ENCODE results near the gene NPPA. TPM values are rescaled to one million over a fixed set of nuclear protein-coding genes. Genes with fewer than 3 reads are reported as not detected.

NPPA gene
- total and polyA plus RNA-seq, 9 of the 15 experiments (the other 6 are each of a cell fraction or from before 2014, with no cell fraction given) = not detected

GRCh38 chr1:11874624-11875023 is 27.0 kb upstream of the NPPA start:
- DNase-seq (ENCODE audit: extremely low read depth in 1 of 4, low spot score in 3 of 4) (no peak), FAIRE-seq (no peak), ATAC-seq (no peak)
- H3K79me2 ChIP-seq (ENCODE audit: control insufficient read depth, insufficient read depth, low read length) = no peaks in the 10 kb centered on the region
- in situ Hi-C loops (cut with MboI) = no loop called here
- no peak overlapping the region for H3K4me3 ChIP-seq
- H3K4me2 ChIP-seq (ENCODE audit: insufficient read depth, low read length) = no peak overlapping the region
- no TSS peak for BruUV-seq (replicated peaks)
- ChIA-PET CTCF (ENCODE audit: low intra/inter-chr PET ratio) (no interaction called here), POLR2A (interaction anchor here (2.3 kb wide), 1 partner anchor 34 kb away, joined by 34 read pairs; no protein-coding TSS in a partner anchor)
- H4K20me1 ChIP-seq (replicated peaks; ENCODE audit: control insufficient read depth, insufficient read depth, low read length) = no peaks in the 10 kb centered on the region
- TF ChIP-seq SNIP1 (IDR thresholded peaks at IDR 0.05; ENCODE audit: low read depth) (no peak), PTRF (tag; IDR thresholded peaks at IDR 0.05) (no peak), ZNF695 (CRISPR knock-in tag; IDR thresholded peaks at IDR 0.05) (no peak), ARID2 (IDR thresholded peaks at IDR 0.05) (no peak), KDM1A (IDR thresholded peaks at IDR 0.05) (no peak), FOXJ2 (tag; IDR thresholded peaks at IDR 0.05) (no peak), THRA (IDR thresholded peaks at IDR 0.05) (no peak), SAFB2 (IDR thresholded peaks at IDR 0.05; ENCODE audit: borderline replicate concordance, low read depth, low read length, severe bottlenecking) (no peak), CBFB (CRISPR knock-in tag; IDR thresholded peaks at IDR 0.05) (0 out of 2 replicates have a peak, but pooled peaks have one; percentile 20)
- no peaks in the 10 kb centered on the region for H3K9me1 ChIP-seq (ENCODE audit: control insufficient read depth, insufficient read depth, low read length)
- peaks cover 12 to 44% of the 10 kb centered on the region in 2 experiments for H3K4me1 ChIP-seq (replicated peaks in 1 of 2; ENCODE audit: control insufficient read depth in 2 of 2, insufficient read depth in 2 of 2, low read length in 2 of 2)
- intact Hi-C loops (cut with micrococcal nuclease) = no loop called here
- WGBS (ENCODE audit: insufficient coverage, low coverage, missing lambda C conversion rate) = 54% methylated on average over 6 of the region's 6 CpGs
- no peak overlapping the region for H3K27ac ChIP-seq (ENCODE audit: extremely low read depth, low read depth, low read length)
- peak overlapping the region; percentile 57; the same call in 1 of the 2 replicates for H2AFZ ChIP-seq (ENCODE audit: low read depth, low read length)
- peaks cover 0 to 2% of the 10 kb centered on the region in 2 experiments; a peak in 2 of 5 replicates for H3K27me3 ChIP-seq (ENCODE audit: control insufficient read depth in 2 of 2, insufficient read depth in 2 of 2, low read length in 2 of 2)
- no peaks in the 10 kb centered on the region for H3K36me3 ChIP-seq (ENCODE audit: control insufficient read depth, insufficient read depth, low read length)
- no peaks in the 10 kb centered on the region for H3K9me3 ChIP-seq (replicated peaks; ENCODE audit: control insufficient read depth, insufficient read depth, low read depth, low read length)
- H3K9ac ChIP-seq (ENCODE audit: insufficient read depth in 1 of 2, low read depth in 2 of 2, low read length in 2 of 2) = peak overlapping the region in 1 of 2 experiments; percentile 53; a peak in 1 of 4 replicates

Data from K562 (cell line).